Stomach (tissue), 9 donors: Measurements from ENCODE around the gene NUMB. TPM values are rescaled to one million over a fixed set of nuclear protein-coding genes. Genes with fewer than 3 reads are reported as not detected.
A peak's percentile ranks its signal among the peaks of the same experiment; 100 is the strongest.

Experiments used
- DNase-seq, 2 donors: peaks; one replicate each; pipeline versions ENCODE4 v3.0.0 to v3.0.0-alpha.2; 2013 to 2019
- H3K27ac ChIP-seq, 5 donors: fragments of 200-600 bp in 4 of 5; sonication (generic) in 4 of 5; one replicate each; pipeline ENCODE4 v1.5.1; 2013 to 2019; ENCODE audit warnings: mild to moderate bottlenecking in 1 of 5, moderate library complexity in 1 of 5
- H3K27me3 ChIP-seq, 3 donors: fragments of 200-600 bp; sonication (generic); one replicate each; pipeline ENCODE4 v1.5.1; 2017 to 2019; ENCODE audit warnings: mixed run types in 1 of 3
- H3K36me3 ChIP-seq, 4 donors: fragments of 200-600 bp; sonication (generic); 1 replicate in 3 of 4; 2 replicates in 1 of 4; pipeline ENCODE4 v1.5.1; 2016 to 2019
- H3K4me1 ChIP-seq, 4 donors: fragments of 200-600 bp; sonication (generic); one replicate each; pipeline ENCODE4 v1.5.1; 2016 to 2019
- H3K4me3 ChIP-seq, 4 donors: fragments of 200-600 bp; sonication (generic) in 3 of 4; one replicate each; pipeline ENCODE4 v1.5.1; 2016 to 2019; ENCODE audit warnings: mild to moderate bottlenecking in 1 of 4
- H3K9me3 ChIP-seq, 4 donors: fragments of 200-600 bp; sonication (generic); one replicate each; pipeline ENCODE4 v1.5.1; 2016 to 2019
- EP300 ChIP-seq: sonication (generic); formaldehyde crosslinking; IDR thresholded peaks from one replicate; pipeline ENCODE4 v1.6.1; 2017; ENCODE audit warnings: antibody characterized with exemption
- POLR2A ChIP-seq, 4 donors: fragments of 450-650 bp; IDR thresholded peaks; one replicate each; pipeline ENCODE4 v1.6.1; 2016; ENCODE audit warnings: antibody characterized with exemption in 4 of 4, control low read depth in 2 of 4, mild to moderate bottlenecking in 1 of 4, moderate library complexity in 1 of 4
- POLR2AphosphoS5 ChIP-seq, 3 donors: sonication (generic); formaldehyde crosslinking; IDR thresholded peaks; one replicate each; pipeline ENCODE4 v1.6.1; 2016; ENCODE audit warnings: antibody characterized with exemption in 3 of 3
- WGBS, 5 donors: extraction: QIAGEN DNeasy Blood & Tissue Kit in 3 of 5; methylation state at CpG; one replicate each; pipeline versions ENCODE4 v1.1.5 to v1.1.7; 2013 to 2018; 5-methylcytosine and 5-hydroxymethylcytosine counted together
- intact Hi-C: fragments of 100-400 bp; cut with DNase I; formaldehyde crosslinking; loops from one replicate; pipeline ENCODE4 v1.15.1; 2023; ENCODE audit warnings: low total_unique reads
- polyA plus RNA-seq, 3 donors: library from polyadenylated mRNA; stranded (reverse); fragments of 200-250 nt; gene quantifications; one replicate each; pipeline ENCODE4 v1.2.3, GENCODE V29; 2013
- total RNA-seq, 5 donors: library from RNA; depleted of rRNA; stranded (reverse); fragments of >200 nt; gene quantifications; one replicate each; pipeline versions ENCODE4 v1.1.0 to v1.2.3, GENCODE V29; 2014 to 2016
- TF ChIP-seq, protein P1 (sequence below), 7 experiments: fragments of 450-650 bp in 4 of 7; fragments of 200-600 bp in 3 of 7; sonication (generic) in 3 of 7; IDR thresholded peaks; one replicate each; pipeline ENCODE4 v1.5.1; 2016 to 2019; ENCODE audit warnings: antibody characterized with exemption in 7 of 7, control low read depth in 2 of 7, mild to moderate bottlenecking in 1 of 7
- donor health status: healthy with polysubstance abuse.
- donor health status: Bipolar disorder and iron deficiency.
- donor health status: healthy.

NUMB gene
- total and polyA plus RNA-seq, 8 donors: 26.4 to 135 (median 50.0) TPM

GRCh38 chr14:73339206-73339605 lies 119.1 kb downstream of the NUMB start:
- DNase-seq: no peak

DNA sequence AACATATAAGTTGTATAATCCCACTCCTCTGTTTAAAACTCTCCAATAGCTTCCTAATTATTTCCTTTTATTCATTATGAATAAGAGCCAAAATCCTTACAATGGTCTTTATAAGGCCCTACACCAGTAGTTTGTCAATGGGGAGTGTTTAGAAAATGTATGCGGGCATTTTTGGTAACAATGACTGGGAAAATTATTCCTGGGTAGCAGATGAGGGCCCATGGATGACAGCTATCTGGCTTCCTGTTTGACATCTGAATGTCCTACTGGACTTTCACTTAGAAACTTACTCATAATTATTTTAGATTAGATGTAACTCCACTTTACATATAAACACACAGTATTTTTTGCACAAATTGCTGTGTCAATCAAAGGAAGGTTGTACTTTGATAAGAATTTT lies 119.8 kb downstream of the NUMB start:
- 80 to 96% (median 88%) methylated on average over 1 of the region's 1 CpG for WGBS, 5 donors
- Histone ChIP-seq H3K4me1 (peaks cover 0 to 35% (median 13%) of the 10 kb centered on the region in 4 donors), H3K4me3 (no peak overlapping the region), H3K9me3 (no peaks in the 10 kb centered on the region), H3K27me3 (no peaks in the 10 kb centered on the region), H3K36me3 (no peaks in the 10 kb centered on the region), H3K27ac (no peak overlapping the region)
- no peak for DNase-seq
- TF ChIP-seq EP300 (no peak), POLR2AphosphoS5 (IDR thresholded peaks at IDR 0.05) (no peak), POLR2A (IDR thresholded peaks at IDR 0.05) (no peak)
- TF ChIP-seq, protein P1, sequence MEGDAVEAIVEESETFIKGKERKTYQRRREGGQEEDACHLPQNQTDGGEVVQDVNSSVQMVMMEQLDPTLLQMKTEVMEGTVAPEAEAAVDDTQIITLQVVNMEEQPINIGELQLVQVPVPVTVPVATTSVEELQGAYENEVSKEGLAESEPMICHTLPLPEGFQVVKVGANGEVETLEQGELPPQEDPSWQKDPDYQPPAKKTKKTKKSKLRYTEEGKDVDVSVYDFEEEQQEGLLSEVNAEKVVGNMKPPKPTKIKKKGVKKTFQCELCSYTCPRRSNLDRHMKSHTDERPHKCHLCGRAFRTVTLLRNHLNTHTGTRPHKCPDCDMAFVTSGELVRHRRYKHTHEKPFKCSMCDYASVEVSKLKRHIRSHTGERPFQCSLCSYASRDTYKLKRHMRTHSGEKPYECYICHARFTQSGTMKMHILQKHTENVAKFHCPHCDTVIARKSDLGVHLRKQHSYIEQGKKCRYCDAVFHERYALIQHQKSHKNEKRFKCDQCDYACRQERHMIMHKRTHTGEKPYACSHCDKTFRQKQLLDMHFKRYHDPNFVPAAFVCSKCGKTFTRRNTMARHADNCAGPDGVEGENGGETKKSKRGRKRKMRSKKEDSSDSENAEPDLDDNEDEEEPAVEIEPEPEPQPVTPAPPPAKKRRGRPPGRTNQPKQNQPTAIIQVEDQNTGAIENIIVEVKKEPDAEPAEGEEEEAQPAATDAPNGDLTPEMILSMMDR (IDR thresholded peaks at IDR 0.05): no peak
- intact Hi-C loops: no loop called here

More at GRCh38 chr14:73339206-73339605, 119.1 kb downstream of the NUMB start:
- peaks cover 0 to 37% (median 13%) of the 10 kb centered on the region in 4 donors for H3K4me1 ChIP-seq
- intact Hi-C loops: no loop called here
- no peaks in the 10 kb centered on the region for H3K36me3 ChIP-seq
- H3K27me3 ChIP-seq: no peaks in the 10 kb centered on the region
- no peak overlapping the region for H3K27ac ChIP-seq
- TF ChIP-seq POLR2A (IDR thresholded peaks at IDR 0.05): no peak
- no peak for TF ChIP-seq EP300
- TF ChIP-seq, protein P1 (IDR thresholded peaks at IDR 0.05): no peak
- no peak for TF ChIP-seq POLR2AphosphoS5 (IDR thresholded peaks at IDR 0.05)
- no peaks in the 10 kb centered on the region for H3K9me3 ChIP-seq
- no peak overlapping the region for H3K4me3 ChIP-seq

- no peak for DNase-seq
- no peaks in the 10 kb centered on the region for H3K9me3 ChIP-seq
- H3K4me3 ChIP-seq: no peak overlapping the region
- H3K36me3 ChIP-seq: peaks cover 0 to 4% (median 0%) of the 10 kb centered on the region in 4 donors
- intact Hi-C loops: no loop called here
- H3K27me3 ChIP-seq: no peaks in the 10 kb centered on the region
- WGBS, 5 donors: 96 to 100% (median 97%) methylated on average over 2 of the region's 2 CpGs
- no peak overlapping the region for H3K27ac ChIP-seq
- H3K4me1 ChIP-seq: peaks cover 0 to 9% (median 0%) of the 10 kb centered on the region in 4 donors
- no peak for TF ChIP-seq EP300
- no peak for TF ChIP-seq POLR2AphosphoS5 (IDR thresholded peaks at IDR 0.05)
- TF ChIP-seq POLR2A (IDR thresholded peaks at IDR 0.05): no peak
- TF ChIP-seq, protein P1 (IDR thresholded peaks at IDR 0.05): no peak
These were observed 125.3 kb downstream of the NUMB start for GRCh38 chr14:73333031-73333430.

GRCh38 chr14:73325630-73326299 lies 132.6 kb downstream of the NUMB start:
- Histone ChIP-seq H3K4me3 (no peak overlapping the region), H3K27me3 (no peaks in the 10 kb centered on the region), H3K27ac (no peak overlapping the region), H3K9me3 (no peaks in the 10 kb centered on the region), H3K4me1 (peaks cover 0 to 26% (median 12%) of the 10 kb centered on the region in 4 donors), H3K36me3 (peaks cover 0 to 24% (median 15%) of the 10 kb centered on the region in 4 donors)
- TF ChIP-seq, protein P1 (IDR thresholded peaks at IDR 0.05): no peak
- TF ChIP-seq POLR2A (IDR thresholded peaks at IDR 0.05): no peak
- no peak for TF ChIP-seq EP300
- no peak for TF ChIP-seq POLR2AphosphoS5 (IDR thresholded peaks at IDR 0.05)
- WGBS, 5 donors: 83 to 100% (median 96%) methylated on average over 1 of the region's 1 CpG
- intact Hi-C loops: no loop called here
- peak in 1 of 2 donors; percentile 15 for DNase-seq
